GM18867 (cell line): Measurements from ENCODE around the gene FLAD1.

Source experiments
- ATAC-seq: cut with Tn5 transposase; IDR thresholded peaks from one replicate; pipeline ENCODE4 v1.9.1; 2021; ENCODE audit warnings: mild to moderate bottlenecking, moderate library complexity; ENCODE audit not compliant: unreplicated experiment

FLAD1 gene

DNA sequence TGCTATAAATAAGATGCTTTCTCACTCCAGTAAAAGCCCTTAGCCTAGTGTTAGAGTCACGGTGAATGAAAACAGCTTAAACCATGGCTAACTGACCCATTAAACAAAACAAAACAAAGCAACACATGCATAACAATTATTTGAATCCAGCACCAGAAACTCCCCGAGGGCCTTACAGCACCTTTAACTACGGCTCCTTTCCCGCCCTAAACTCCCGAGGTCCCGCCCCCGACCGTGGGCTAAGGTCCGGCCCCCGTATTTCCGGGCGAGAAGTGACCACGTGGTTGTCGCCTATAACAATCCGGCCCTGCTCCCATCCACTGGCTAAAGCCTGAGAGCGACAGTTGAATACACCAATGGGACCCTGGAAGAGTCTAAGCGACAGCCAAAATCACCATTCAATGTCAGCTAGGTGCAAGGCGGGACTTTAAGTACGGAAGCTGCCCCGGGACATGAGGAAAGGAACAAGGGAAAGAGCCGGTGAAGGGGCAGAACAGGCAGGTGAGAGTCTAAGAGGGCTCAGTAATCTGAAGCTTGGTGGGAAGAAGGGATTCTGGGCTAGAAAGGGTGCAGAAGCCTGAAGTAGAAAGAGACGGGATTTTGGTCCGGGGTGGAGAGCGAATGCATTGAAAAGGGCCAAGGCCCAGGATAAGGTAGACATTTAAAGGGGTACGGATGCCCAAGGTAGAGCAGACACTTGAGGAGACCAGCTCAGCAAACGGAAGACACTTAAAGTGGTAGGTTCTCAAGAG lies at the start of gene FLAD1:
Gene FLAD1, plus strand, starts transcription at position 448 of the 752 bp plus-strand sequence. CDS start 351 bp downstream, outside the sequence.
- peak; percentile 95 for ATAC-seq

DNA sequence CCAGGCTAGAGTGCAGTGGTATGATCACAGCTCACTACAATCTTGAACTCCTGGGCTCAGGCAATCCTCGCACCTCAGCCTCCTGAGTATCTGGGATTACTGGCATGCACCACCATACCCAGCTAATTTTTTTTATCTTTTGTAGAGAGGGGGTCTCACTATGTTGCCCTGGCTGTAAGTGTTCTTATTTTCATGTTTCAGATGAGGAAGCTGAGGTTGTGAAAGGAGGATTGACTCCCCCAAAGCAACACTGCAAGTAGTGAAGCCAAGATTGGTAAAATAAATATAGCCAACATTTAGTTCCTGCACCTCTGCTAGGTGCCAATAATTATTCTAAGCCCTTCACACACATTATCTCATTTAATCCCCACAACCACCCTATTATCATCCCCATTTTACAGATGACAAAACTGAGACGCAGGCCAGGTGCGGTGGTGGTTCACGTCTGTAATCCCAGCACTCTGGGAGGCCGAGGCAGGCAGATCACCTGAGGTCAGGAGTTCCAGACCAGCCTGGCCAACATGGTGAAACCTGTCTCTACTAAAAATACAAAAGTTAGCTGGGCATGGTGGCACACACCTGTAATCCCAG lies 48.7 kb upstream of the FLAD1 start:
- no peak for ATAC-seq

DNA sequence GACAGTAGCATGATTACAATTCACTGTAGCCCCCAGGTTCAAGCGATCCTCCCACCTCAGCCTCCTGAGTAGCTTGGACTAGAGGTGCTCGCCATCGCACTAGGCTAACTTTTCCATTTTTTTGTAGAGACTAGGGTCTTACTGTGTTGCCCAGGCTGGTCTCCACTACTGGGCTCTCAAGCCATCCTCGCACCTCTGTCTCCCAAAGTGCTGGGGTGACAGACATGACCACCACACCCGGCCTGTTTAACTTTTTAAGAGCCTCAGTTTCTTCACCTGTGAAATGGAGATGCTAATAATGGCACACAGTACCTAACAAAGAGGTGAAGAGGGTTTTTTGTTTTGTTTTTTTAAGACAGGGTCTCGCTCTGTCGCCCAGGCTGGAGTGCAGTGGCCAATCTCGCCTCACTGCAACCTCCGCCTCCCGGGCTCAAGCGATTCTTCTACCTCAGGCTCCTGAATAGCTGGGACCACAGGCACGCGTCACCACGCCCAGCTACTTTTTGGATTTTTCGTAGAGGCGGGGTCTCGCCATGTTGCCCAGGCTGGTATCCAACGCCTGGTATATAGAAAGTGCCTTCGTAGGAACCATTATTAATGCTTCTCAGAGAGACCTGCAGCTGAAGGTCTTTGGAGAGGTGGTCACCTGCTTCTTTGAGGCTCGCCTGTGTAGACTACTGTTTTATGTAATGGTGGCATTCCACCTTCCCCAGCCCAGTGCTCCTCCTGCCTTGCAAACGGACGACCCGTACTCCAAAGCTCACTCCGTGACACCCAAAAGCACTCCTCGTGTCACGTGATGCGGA lies 47.2 kb upstream of the FLAD1 start:
- ATAC-seq: peak; percentile 4

DNA sequence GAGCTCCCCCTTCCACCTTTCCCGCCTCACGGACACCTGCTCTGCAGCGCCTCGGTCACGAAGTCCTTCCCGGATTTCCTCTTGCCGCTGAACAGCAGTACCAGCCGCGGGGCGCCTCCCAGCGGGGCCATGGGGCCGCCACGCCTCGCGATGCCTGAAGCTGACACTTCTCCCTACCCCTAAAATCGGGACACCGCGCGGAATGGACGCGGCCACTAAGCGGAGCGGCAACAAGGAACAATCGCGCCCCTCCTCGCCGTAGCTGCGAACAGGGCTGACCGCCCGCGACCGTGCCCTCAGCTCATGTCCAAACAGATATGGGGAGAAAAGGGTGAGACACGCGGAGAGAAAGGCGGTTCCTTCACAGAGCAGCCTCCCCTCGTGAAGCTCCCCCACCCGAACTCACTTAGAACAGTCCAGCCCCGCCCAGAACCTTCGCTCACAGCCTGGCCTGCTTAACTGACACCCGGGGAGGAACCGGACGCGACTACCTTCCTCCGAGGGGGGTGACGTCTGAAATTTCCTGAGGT lies 46.5 kb upstream of the FLAD1 start, which contains the start of gene PMVK:
Gene PMVK, minus strand, starts transcription at position 165 of the 530 bp plus-strand sequence. Its CDS starts 34 bp downstream, at position 131.
- ATAC-seq: peak; percentile 80

DNA sequence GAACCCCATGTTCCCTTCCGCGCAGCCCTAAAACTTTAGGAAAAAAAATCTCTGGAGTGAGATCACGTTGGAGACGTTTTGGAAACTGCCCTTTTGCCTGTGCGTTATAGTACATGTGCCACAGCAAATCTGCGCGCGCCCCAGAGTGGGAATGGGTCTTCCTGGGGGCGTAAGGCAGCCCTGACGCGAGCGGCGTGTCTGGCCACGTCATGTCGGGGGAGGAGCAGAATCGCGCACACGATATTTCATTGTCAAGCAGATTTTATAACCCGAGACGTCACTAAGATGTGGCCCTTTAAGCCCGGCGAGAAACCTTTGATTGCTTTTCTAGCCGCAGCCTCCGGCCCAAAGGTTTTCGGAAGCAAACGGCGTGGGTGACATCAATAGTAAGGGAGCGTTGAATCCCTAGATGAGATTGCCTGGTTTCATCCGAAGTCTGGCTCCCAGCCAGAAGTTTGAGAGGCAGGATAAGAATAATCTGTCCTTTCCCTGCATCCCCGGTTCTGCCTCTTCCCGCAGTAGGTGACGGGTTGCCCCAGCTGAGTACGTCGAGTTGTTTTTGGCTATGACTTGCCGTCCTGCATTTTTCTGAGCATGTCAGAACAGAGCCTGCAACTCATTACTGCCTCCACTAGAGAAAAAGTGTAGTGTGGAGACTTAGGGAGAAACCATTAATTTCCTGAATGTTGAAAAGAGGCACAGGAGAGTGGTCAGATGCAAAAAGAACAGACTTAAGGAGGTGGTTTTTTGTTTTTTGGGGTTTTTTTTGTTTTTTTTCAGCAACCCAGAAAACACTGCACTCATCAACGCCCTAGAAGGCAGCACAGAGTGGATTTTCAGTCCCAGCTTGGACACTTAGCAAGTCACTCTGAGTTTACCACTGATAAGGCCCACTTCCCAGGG lies 45.8 kb upstream of the FLAD1 start:
- peak; percentile 67 for ATAC-seq

DNA sequence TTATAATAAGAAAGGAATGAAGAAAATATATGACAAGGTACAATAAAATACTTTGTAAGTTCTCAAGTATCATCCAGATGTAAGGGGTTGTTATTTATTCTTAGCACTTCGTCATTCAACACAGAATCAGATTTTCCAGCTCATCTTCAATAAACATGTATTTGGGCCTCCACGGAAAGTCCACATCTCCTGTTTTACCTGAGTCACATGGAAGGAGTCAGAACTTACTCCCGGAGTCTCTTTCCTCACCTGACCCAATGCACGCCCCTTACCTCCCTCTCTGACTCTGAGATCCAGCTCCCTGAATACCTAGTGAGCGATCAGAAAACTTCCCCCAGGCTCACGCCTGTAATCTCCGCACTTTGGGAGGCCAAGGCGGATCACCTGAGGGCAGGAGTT lies 45.2 kb upstream of the FLAD1 start:
- no peak for ATAC-seq

DNA sequence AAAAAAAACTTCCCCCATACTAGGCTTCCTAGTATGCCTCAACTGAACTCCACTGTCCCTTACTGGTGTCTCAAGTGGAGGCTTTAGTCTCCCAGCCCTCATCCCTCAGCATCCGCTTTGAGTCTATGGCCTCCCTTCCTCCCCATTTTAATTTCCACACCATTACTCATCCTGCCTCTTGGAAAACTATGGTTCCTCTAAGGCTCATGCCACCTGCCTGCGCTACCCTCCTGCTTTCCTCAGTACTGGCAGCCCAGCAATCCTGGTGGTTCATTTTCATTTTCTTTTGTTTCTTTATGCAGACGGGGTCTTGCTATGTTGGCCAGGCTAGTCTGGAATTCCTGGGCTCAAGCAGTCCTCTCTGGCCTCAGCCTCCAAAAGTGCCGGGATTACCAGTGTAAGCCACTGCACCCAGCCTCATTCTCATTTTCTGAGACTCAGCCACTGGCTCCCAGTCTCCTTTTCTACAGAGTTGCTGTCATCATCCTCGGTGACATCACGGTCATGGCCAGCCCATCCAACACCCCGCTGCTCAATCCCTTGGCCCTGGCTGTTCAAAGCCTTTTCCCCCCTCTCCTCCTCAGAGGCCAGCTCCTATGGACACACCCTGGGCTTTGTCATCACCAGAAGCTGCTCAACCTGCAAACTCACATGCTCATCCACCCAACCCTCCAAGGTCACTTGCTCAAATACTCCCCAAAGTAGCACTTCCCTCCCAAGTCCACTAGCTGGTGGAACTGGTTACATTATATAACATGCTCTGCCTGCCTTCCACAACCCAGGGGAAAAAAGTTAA lies 44.3 kb upstream of the FLAD1 start:
- no peak for ATAC-seq

DNA sequence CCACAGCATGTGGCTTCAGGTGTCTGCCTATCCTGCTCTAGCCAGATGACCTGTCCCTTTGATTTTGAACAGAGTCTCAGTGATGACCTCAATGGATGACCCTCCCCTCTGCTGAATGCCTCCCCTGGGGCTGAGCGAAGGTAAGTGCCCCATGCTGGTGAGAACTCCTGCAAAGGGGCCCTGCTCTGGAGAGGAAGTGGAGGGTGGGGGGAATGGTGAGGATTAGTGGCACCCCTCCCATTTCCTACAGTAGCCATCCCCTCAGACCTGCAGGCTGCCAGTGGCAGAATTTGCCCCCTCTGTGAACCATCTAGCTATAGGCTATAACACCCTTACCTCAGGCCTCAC lies 43.0 kb upstream of the FLAD1 start:
- no peak for ATAC-seq

DNA sequence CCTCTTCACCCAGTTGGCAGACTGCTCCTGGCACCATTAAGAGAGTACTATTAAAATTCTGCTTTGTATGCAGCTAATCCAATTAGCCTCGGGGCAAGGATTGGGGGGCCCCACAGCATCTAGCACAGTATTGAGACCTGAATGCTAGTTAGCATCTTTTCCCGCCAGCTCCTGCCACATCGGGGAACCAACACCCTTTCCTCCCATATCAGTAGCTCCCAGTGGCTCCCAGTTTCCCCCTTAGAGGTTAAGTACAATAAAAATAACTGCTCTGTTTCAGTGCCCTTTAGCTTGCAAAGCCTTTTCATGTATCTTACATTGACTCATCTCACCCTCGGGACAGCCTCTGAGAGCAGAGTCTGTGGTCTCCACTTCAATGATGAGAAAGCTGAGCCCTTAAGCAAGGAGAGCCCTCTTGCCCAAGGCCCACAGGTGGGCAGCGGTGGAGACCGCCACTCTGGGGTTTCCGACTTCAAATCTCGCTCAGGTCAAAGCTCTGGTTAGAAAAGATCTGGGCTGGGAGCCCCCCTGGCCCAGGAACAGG lies 42.4 kb upstream of the FLAD1 start:
- no peak for ATAC-seq

DNA sequence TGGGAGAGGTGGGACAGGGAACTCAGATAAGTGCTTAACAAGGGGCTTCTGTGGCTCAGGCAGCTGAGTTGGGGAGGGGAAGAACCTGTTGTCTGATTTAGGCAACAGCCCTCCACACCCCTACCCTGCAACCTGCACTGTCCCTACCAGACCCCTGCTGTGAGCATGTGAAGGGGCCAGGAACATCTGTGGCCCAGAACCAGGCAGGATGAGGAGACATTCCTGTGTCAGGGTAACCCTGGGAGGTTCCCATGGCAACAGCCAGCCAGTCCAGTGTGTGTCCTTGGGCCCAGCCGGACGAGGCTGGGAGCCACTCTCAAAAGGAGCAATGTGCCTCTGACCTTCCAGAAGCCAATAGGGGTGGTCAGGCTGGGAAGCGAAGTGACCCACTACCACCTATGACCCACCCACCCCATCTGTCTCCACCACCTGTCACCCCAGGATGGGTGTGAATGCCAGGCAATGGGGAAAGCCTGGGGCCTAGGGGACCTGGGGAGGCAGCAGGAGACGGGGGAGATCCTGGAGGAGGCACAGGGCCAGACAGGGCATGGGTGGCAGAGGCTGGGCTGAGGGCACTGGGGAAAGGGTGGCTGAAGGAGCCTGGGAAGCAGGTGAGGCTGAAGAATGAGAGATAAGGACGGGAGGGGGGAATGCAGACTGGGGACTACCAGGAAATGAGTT lies 41.7 kb upstream of the FLAD1 start:
- ATAC-seq: no peak

DNA sequence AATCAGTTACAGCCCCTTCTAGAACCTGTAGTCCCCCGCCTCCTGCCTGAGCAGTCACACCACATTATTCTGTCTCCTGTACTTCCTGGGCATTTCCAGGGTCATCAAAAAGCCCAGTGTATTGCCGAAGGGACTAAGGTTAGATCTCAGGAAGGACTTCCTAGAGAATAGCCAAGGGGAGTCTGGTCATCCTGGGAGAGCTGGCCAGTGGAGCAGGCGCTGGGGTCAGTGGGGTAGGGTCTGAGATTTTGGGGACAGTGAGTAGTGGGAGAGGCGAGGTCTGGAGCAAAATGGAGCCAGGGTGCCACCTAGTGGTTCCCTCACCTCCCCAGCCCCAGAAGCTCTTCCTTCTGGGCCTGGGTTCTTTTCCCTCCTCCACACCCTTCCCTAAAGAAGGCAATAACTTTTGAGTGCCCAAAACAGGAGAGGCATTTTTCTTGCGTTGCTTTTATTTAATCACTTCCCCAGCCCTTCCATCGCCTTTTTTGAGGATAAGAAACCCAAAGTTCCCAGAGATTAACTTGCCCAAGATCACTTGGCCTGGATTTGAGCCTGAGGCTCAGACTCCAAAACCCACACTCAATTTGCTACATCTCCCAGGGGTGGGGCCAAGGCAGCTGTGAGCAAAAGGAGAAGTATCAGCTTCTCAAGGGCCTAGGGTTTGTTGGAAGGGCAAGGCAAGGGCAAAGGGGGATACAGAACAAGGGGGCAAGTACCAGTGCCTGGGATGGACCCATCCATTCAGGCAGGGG lies 39.3 kb upstream of the FLAD1 start:
- no peak for ATAC-seq

DNA sequence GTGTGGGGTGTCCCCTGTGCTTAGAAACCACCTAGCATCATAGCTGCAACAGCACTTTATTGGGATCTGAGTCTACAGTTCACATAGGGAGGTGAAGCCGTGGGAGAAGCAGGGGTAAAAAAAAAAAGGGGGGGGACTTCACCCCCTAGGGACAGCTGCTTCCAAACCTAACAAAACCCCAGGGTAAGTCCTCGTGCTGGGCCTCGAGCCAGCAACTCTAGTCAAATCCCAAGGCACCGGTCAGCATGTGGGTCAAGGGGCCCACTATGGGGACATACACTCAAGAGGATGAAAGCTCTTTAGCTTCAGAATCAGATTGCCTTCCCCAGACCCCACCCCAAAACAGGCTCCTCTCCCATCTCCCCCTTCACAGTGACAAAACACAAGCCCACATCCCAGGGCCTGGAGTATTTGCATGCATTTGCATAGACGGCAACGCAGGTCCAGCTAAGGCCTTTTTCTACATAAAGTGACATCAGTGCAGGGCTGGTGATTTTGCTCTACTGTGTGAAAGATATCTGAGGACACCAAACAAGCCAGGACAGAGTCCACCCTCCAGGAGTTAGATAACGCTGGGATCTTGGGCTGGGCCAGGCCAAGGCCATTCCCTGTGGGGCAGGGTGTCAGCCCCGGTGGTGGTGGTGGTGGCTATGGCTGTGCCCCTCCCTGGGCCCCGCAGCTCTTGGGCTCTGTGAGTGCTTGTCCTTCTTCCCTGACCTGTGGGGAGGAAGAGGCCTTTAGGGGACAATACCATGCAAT lies 38.6 kb upstream of the FLAD1 start:
- ATAC-seq: no peak

DNA sequence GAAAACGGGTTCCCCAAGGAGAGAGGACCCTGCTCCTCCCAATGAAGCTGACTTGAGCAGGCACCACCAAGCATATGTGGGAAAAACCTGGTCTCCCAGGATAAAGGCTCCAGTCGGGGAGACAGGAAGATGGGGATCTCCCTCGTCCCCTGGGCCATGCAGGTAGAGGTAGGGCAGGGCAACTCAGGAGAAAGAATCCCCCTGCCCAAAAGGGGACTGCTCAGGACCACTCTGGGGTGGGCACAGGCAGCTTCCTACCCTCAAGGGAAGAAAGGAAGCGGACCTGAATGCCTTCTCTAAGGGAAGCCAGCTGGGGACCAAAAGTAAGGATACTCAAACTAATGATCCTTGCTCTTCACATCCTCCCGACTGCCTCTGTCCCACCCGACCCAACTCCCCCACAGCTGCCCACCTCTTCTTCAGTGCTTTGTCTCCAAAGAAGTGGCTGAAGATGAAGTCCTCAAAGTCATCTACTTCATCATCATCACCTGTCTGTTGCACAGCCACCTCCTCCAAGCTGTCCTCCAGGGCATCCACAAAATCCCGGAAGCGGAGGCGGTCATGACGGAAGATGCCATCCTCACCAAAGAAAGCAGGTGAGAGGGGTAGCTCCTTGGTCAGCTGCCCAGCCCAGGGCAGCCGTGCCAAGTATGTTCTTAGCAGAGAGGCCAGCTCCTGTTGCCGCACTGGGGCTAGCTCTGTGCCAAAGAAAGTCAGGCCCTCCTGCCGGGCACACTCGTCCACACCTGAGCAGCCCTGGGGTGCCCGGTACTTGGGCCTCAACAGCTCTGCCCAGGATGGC lies 37.8 kb upstream of the FLAD1 start:
- no peak for ATAC-seq

DNA sequence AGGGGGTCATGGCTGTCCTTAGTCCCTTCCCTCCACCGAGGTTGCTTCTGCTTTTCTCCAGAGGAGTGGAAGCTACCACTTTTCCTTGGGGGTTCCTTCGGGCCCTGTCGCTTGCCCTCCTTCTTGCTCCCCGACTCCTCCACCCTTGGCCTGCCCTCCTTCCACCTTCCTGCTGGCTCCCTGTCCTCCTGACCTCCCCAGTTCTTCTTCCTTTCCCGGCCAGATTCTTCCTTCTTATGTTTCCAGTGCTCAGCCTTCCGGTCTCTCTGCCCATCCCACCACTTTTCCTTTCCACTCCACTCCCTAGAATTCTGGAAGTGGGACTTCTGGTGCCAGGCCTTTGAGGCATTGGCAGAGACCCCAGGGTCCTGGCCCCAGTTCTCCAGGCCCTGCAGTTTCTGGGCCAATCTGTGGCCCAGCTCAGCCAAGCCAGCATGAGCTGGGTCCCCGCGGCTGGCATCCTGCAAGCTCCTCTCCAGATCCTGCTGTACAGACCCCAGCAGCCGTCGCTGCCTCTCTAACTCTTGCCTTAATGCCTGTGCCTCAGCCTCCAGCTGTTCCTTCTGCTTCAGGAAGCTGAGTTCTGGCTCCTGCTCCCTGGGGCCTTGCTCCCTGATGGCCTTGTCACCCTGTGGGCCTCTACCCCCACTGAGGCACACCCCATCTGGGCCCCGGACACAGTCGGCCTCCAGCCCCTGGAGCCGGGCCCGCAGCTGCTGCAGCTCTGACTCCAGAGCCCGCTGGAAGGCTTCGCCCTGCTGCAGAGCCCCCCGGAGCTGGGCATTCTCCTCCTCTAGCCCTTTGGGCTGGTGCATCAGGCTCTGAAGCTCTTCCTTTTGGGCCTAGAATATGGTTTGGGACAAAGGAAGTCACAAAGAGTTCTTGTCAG lies 36.9 kb upstream of the FLAD1 start:
- no peak for ATAC-seq

DNA sequence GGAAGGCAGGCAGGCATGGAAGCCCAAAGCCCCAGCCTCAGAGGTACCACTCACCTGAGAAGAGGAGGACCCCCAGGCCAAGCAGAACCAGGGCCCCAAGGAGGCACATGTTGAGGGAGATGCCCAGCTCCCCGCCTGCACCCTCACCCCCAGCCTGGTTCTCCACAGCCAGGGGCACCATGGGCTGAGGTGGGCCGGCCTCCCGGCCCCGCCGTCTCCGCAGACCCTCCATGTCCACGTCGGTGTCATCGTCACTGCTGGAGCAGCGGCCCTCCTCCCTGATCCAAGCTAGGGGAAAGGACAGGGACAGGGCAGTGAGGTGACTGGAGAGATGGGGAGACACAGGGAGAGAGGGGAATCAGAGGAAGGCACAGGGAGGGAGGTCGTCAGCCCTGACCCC lies 35.1 kb upstream of the FLAD1 start:
- no peak for ATAC-seq
